ENCODE measurements around the gene LRRC46. TPM values are rescaled to one million over a fixed set of nuclear protein-coding genes. Genes with fewer than 3 reads are reported as not detected.
A peak's percentile ranks its signal among the peaks of the same experiment; 100 is the strongest.

LRRC46 gene
- total and polyA plus RNA-seq, 9 of the 15 experiments (the other 6 are each of a cell fraction or from before 2014, with no cell fraction given) = 0.39 to 1.4 (median 0.53) TPM; not detected in 1

- in situ Hi-C loops (cut with MboI) = no loop called here
- ChIA-PET POLR2A (interaction anchor here (0.6 to 0.8 kb wide), 4 partner anchors 17 to 70 kb away, joined by 3 read pairs; no protein-coding TSS in a partner anchor), CTCF (ENCODE audit: low intra/inter-chr PET ratio) (no interaction called here)
- intact Hi-C loops (cut with micrococcal nuclease) = no loop called here
- no peaks in the 10 kb centered on the region for H3K79me2 ChIP-seq (ENCODE audit: control insufficient read depth, insufficient read depth, low read length)
- H3K4me2 ChIP-seq (ENCODE audit: insufficient read depth, low read length) = no peak overlapping the region
- FAIRE-seq (peak; percentile 96), DNase-seq (ENCODE audit: extremely low read depth in 1 of 4, low spot score in 3 of 4) (peak; percentile 37 to 69 (median 47)), ATAC-seq (peak; percentile 52)
- no peaks in the 10 kb centered on the region for H3K9me1 ChIP-seq (ENCODE audit: control insufficient read depth, insufficient read depth, low read length)
- H3K4me3 ChIP-seq = no peak overlapping the region
- H3K4me1 ChIP-seq (replicated peaks in 1 of 2; ENCODE audit: control insufficient read depth in 2 of 2, insufficient read depth in 2 of 2, low read length in 2 of 2) = peaks cover 35 to 40% of the 10 kb centered on the region in 2 experiments
- no peak overlapping the region for H3K9ac ChIP-seq (ENCODE audit: insufficient read depth in 1 of 2, low read depth in 2 of 2, low read length in 2 of 2)
- no peaks in the 10 kb centered on the region for H4K20me1 ChIP-seq (replicated peaks; ENCODE audit: control insufficient read depth, insufficient read depth, low read length)
- WGBS (ENCODE audit: insufficient coverage, low coverage, missing lambda C conversion rate) = 8% methylated on average over 2 of the region's 2 CpGs
- H3K27ac ChIP-seq (ENCODE audit: extremely low read depth, low read depth, low read length) = no peak overlapping the region
- no peaks in the 10 kb centered on the region for H3K36me3 ChIP-seq (ENCODE audit: control insufficient read depth, insufficient read depth, low read length)
- H3K9me3 ChIP-seq (replicated peaks; ENCODE audit: control insufficient read depth, insufficient read depth, low read depth, low read length) = no peaks in the 10 kb centered on the region
- no peak overlapping the region for H2AFZ ChIP-seq (ENCODE audit: low read depth, low read length)
- BruUV-seq (replicated peaks) = no TSS peak
- no peaks in the 10 kb centered on the region for H3K27me3 ChIP-seq (ENCODE audit: control insufficient read depth in 2 of 2, insufficient read depth in 2 of 2, low read length in 2 of 2)
- TF ChIP-seq TRIM24 (IDR thresholded peaks at IDR 0.05) (no peak), STAT6 (CRISPR knock-in tag; IDR thresholded peaks at IDR 0.05) (no peak), ZBTB7A (IDR thresholded peaks at IDR 0.05; ENCODE audit: borderline replicate concordance, control insufficient read depth, low read depth, low read length) (0 out of 2 replicates have a peak, but pooled peaks have one; percentile 20), SREBF2 (CRISPR knock-in tag; IDR thresholded peaks at IDR 0.05) (no peak), MAZ (CRISPR knock-in tag; conservative IDR thresholded peaks at IDR 0.05 in 1 of 2, IDR thresholded peaks at IDR 0.05 in 1 of 2) (0 out of 4 replicates have a peak, but pooled peaks of 1 of the 2 experiments have one; percentile 36), HDAC2 (IDR thresholded peaks at IDR 0.05) (0 out of 2 replicates have a peak, but pooled peaks have one; percentile 48), CREM (IDR thresholded peaks at IDR 0.05; ENCODE audit: low read depth) (0 out of 2 replicates have a peak, but pooled peaks have one; percentile 8), GABPA (tag; conservative IDR thresholded peaks at IDR 0.05; ENCODE audit: low read depth) (peak; percentile 43; the same call in 1 of the 2 replicates), RBM25 (IDR thresholded peaks at IDR 0.05; ENCODE audit: low read depth, low read length, severe bottlenecking) (no peak), MECOM (CRISPR knock-in tag; IDR thresholded peaks at IDR 0.05) (0 out of 2 replicates have a peak, but pooled peaks have one; percentile 42), OTX1 (CRISPR knock-in tag; IDR thresholded peaks at IDR 0.05) (no peak), PHF21A (IDR thresholded peaks at IDR 0.05; ENCODE audit: borderline replicate concordance, low read depth) (0 out of 2 replicates have a peak, but pooled peaks have one; percentile 72), FOSL1 (tag; conservative IDR thresholded peaks at IDR 0.05) (0 out of 2 replicates have a peak, but pooled peaks have one; percentile 28), EGR1 (conservative IDR thresholded peaks at IDR 0.05) (peak; percentile 45), ETV5 (CRISPR knock-in tag; IDR thresholded peaks at IDR 0.05; ENCODE audit: low read depth) (peak; percentile 38; the same call in 1 of the 2 replicates), TCF3 (CRISPR knock-in tag; IDR thresholded peaks at IDR 0.05) (0 out of 2 replicates have a peak, but pooled peaks have one; percentile 8), KDM1A (IDR thresholded peaks at IDR 0.05) (peak; percentile 44 to 59; a peak in 1 of 4 replicates), CBFA2T3 (IDR thresholded peaks at IDR 0.05) (peak; percentile 57; the same call in 1 of the 2 replicates)
These were observed 47.6 kb downstream of the LRRC46 start for GRCh38 chr17:47879028-47879585.
